LNCaP clone FGC (cell line): ENCODE results near the gene STX12.
"Not testable (repeated sequence)": the region's sequence is repeated elsewhere in the genome, so short reads cannot be mapped to it uniquely, and the experiment has no call there.

Experiments used
- DNase-seq: peaks from one replicate; pipeline ENCODE4 v3.0.0-alpha.2; 2011; ENCODE audit warnings: low read depth
- H3K4me3 ChIP-seq: 2 replicates; pipeline ENCODE4 v1.5.1; 2011; ENCODE audit warnings: mild to moderate bottlenecking, low read depth, low read length, control low read depth
- TF ChIP-seq, protein P1 (sequence below): IDR thresholded peaks from 2 replicates; pipeline ENCODE4 v1.5.1; 2012; ENCODE audit warnings: mild to moderate bottlenecking; ENCODE audit not compliant: control insufficient read depth, insufficient read depth; ENCODE audit errors: extremely low read depth

STX12 gene

DNA sequence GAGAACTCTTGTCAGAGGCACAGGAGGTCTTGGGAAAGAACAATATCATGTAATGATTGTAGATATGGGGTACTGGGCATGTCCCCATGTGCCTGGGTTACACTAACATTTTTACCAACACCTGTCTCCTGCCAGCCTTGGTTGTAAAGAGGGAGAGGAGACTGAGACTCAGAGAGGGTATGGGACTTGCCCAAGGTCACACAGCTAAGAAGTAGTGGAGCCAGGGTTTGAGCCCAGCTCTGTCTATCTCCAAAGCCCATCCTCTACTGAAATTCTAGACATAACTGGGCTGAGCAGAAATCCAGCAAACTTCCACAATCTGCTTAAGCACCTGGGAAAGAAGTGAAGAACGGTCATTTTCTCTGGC, 96.7 kb downstream of the STX12 start:
- TF ChIP-seq, protein P1, sequence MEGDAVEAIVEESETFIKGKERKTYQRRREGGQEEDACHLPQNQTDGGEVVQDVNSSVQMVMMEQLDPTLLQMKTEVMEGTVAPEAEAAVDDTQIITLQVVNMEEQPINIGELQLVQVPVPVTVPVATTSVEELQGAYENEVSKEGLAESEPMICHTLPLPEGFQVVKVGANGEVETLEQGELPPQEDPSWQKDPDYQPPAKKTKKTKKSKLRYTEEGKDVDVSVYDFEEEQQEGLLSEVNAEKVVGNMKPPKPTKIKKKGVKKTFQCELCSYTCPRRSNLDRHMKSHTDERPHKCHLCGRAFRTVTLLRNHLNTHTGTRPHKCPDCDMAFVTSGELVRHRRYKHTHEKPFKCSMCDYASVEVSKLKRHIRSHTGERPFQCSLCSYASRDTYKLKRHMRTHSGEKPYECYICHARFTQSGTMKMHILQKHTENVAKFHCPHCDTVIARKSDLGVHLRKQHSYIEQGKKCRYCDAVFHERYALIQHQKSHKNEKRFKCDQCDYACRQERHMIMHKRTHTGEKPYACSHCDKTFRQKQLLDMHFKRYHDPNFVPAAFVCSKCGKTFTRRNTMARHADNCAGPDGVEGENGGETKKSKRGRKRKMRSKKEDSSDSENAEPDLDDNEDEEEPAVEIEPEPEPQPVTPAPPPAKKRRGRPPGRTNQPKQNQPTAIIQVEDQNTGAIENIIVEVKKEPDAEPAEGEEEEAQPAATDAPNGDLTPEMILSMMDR, result no peak
- DNase-seq, result no peak
- H3K4me3 ChIP-seq, result no peak overlapping the region

DNA sequence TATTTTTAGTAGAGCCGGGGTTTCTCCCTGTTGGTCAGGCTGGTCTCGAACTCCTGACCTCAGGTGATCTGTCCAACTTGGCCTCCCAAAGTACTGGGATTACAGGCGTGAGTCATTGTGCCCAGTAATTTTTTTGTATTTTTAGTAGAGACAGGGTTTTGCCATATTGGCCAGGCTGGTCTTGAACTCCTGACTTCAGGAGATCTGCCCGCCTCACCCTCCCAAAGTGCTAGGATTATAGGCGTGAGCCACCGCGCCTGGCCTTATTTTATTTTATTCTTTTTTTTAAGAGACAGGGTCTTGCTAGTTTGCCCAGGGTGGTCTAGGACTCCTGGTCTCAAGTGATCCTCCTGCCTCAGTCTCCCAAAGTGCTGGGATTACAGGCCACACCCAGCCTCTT, 98.1 kb downstream of the STX12 start:
- DNase-seq, H3K4me3 ChIP-seq: not testable (repeated sequence)

DNA sequence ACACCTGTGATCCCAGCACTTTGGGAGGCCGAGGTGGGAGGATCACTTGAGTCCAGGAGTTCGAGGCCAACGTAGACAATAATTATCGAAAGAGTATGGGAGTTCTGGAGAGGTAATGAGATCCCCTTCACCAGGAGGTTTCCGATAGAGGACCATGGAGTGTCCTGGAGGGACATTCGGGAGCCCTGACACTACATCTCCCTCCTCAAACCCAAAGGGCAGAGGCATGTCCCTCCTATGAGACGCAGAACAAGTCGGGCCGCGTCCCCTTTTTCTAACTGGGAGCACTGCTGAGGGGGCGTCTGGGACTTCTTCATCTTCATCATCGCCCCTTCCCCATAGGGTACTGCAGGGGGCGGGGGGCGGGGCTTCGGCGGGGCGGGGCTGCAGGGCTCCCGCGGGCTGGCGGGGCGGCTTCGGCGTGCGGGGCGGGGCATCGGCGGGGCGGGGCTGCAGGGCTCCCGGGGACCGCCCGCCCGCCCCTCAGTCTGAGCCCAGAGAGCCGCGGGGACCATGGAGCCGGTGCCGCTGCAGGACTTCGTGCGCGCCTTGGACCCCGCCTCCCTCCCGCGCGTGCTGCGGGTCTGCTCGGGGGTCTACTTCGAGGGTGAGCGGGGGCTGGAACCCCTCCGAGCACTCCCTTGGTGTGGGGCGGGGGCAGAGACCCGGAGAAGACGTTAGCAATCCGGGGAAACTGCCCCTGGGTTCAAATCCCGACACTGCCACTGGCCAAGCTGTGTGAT, 99.2 kb downstream of the STX12 start, which contains the start of gene THEMIS2:
Gene THEMIS2 (plus strand): TSS at position 486 of the 743 bp plus-strand sequence. CDS start 28 bp downstream, at position 514.
- DNase-seq, result no peak

DNA sequence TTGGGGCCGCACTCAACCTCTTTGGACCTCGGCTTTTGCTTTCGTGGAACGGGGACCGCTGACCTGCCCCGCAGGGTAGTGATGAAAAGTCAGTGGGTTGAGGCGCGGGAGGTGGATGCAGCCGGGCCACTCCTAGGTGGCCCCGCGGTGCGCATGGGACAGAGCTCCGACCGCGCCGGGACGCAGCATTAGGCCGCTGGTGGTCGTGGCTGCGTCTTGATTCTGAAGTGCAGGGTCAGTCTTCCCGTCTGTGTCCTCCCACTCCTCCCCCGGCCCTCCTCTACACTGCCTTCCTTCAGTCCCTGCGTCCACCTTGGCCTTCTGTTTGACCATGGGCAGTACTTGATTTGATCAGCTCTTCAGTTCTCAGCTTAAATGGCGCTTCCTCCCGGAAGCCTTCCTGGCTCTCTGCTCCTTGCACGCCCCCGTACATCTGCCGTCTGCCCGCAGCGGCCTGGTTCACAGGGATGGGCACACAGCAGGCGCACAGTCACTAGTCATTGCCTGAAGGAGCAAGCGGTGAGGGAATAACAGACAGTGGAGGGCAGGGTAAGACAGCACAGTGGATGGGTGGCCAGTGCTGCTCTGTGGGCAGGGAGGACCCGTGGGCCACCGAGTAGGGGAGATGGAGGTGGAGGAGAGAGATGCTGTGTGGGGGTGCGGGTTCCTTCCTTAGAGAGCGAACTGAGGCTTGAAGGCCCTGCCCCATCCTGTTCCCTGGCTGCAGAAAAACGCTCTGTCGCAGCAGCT, 100.0 kb downstream of the STX12 start:
- no peak overlapping the region for H3K4me3 ChIP-seq
- TF ChIP-seq, protein P1, result no peak
- no peak for DNase-seq

More for the DNA sequence above, 99.2 kb downstream of the STX12 start, which contains the start of gene THEMIS2:
- H3K4me3 ChIP-seq, result no peak within 1 kb of the TSS
- TF ChIP-seq, protein P1, result no peak

DNA sequence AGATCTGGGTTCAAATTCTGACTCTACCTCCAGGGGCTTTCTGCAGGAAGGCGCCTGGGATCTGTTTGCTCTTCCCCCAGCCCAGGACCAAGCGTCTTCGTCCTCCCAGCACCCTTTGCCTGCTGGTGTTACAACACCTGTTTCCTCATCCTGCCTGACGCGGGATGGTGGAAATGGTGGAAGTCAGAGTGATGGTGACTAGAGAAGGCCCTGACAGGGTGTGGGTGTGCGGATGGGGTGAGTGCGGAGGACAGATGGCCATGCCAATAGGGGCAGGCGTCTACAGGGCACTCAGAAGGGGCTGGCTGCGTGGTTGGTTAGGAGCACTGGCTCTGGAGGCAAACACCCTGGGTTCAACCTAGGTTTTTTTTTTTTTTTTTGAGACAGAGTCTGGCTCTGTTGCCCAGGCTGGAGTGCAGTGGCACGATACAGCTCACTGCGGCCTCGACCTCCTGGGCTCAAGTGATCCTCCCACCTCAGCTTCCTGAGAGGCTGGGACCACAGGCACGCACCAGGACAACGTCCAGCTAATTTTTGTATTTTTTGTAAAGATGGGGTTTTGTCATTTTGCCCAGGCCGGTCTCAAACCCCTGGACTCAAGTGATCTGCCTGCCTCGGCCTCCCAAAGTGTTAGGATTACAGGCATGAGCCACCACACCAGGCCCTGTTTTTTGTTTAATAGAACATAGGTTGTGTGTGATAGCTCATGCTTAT, 100.8 kb downstream of the STX12 start:
- TF ChIP-seq, protein P1, result no peak
- no peak for DNase-seq
- H3K4me3 ChIP-seq, result no peak overlapping the region
